SIG-M5 treated with dmso at 0.1 percent for 504 hours (cell line): Measurements from ENCODE around the gene SLC22A14.
"Not testable (repeated sequence)": the region's sequence is repeated elsewhere in the genome, so short reads cannot be mapped to it uniquely, and the experiment has no call there.

Experiments used
- DNase-seq: peaks from one replicate; lab custom pipeline; 2025; ENCODE audit not compliant: unreplicated experiment; lab: John Stamatoyannopoulos, UW

Gene SLC22A14

GRCh38 chr3:38313263-38313662, 31.2 kb downstream of the SLC22A14 start:
- no peak for DNase-seq

GRCh38 chr3:38313695-38314094, 31.6 kb downstream of the SLC22A14 start:
- DNase-seq, result peak; percentile 60

- no peak for DNase-seq
Observed at GRCh38 chr3:38314112-38314763, 32.1 kb downstream of the SLC22A14 start.

- DNase-seq, result no peak
Observed at GRCh38 chr3:38314764-38315487, 32.8 kb downstream of the SLC22A14 start.

- DNase-seq, result no peak
Observed at GRCh38 chr3:38315488-38316230, 33.6 kb downstream of the SLC22A14 start.

GRCh38 chr3:38316356-38317191, 34.5 kb downstream of the SLC22A14 start:
- DNase-seq, result no peak

GRCh38 chr3:38317192-38317759, 35.2 kb downstream of the SLC22A14 start:
- peak; percentile 10 for DNase-seq

GRCh38 chr3:38318766-38319671, 36.9 kb downstream of the SLC22A14 start:
- DNase-seq, result no peak

- not testable (repeated sequence) for DNase-seq
Observed at GRCh38 chr3:38320638-38321037, 38.5 kb downstream of the SLC22A14 start.

- DNase-seq, result no peak
Observed at GRCh38 chr3:38323060-38323459, 41.0 kb downstream of the SLC22A14 start.

GRCh38 chr3:38325256-38325655, 43.2 kb downstream of the SLC22A14 start:
- DNase-seq, result no peak

- DNase-seq, result no peak
Observed at GRCh38 chr3:38327335-38328009, 45.4 kb downstream of the SLC22A14 start.

- no peak for DNase-seq
Observed at GRCh38 chr3:38331257-38332022, 49.3 kb downstream of the SLC22A14 start.

GRCh38 chr3:38332201-38332600, 50.1 kb downstream of the SLC22A14 start:
- DNase-seq, result peak; percentile 35

- no peak for DNase-seq
Observed at GRCh38 chr3:38334142-38335055, 52.3 kb downstream of the SLC22A14 start.

- DNase-seq, result no peak
Observed at GRCh38 chr3:38335263-38335662, 53.2 kb downstream of the SLC22A14 start.

GRCh38 chr3:38337703-38338102, 55.6 kb downstream of the SLC22A14 start:
- DNase-seq, result no peak
